ENCODE data around the gene PRRT1.

PRRT1 gene

DNA sequence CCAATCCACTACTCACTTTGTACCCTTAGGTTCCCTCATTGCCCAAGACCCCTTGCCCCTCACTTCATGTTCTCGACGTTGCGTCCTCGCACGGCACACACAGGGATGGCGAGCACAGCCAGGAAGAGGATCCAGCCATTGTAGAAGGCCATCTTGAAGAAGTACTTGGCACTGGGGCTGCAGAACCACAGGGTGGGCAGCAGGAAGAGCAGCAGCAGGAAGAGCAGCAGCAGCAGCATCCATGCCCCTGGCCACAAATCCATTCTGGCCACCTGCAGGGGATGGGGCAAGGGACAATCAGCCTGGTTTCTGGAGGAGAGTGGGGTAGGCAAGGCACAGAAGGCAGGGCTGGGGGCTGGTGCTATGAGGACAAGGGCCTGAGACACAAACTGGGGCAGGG, 19.5 kb upstream of the PRRT1 start:
- Histone ChIP-seq H3K4me1 (ENCODE audit: insufficient read depth, poor library complexity, severe bottlenecking) (peaks cover 1% of the 10 kb centered on the region), H3K27me3 (ENCODE audit: insufficient read depth, poor library complexity, severe bottlenecking) (no peaks in the 10 kb centered on the region), H3K9me3 (ENCODE audit: severe bottlenecking) (no peaks in the 10 kb centered on the region), H3K27ac (ENCODE audit: poor library complexity, severe bottlenecking) (no peak overlapping the region), H3K4me3 (ENCODE audit: severe bottlenecking) (no peak overlapping the region), H3K36me3 (ENCODE audit: low read depth) (peaks cover 37% of the 10 kb centered on the region)
- DNase-seq (ENCODE audit: low spot score), result no peak
- no peak for TF ChIP-seq CTCF (IDR thresholded peaks at IDR 0.05; ENCODE audit: poor library complexity, severe bottlenecking)
- ATAC-seq (ENCODE audit: low read depth), result no peak

- H3K27ac ChIP-seq (ENCODE audit: poor library complexity, severe bottlenecking), result no peak overlapping the region
- peaks cover 40% of the 10 kb centered on the region for H3K36me3 ChIP-seq (ENCODE audit: low read depth)
- H3K27me3 ChIP-seq (ENCODE audit: insufficient read depth, poor library complexity, severe bottlenecking), result no peaks in the 10 kb centered on the region
- no peak overlapping the region for H3K4me3 ChIP-seq (ENCODE audit: severe bottlenecking)
- DNase-seq (ENCODE audit: low spot score) (no peak), ATAC-seq (ENCODE audit: low read depth) (no peak)
- H3K9me3 ChIP-seq (ENCODE audit: severe bottlenecking), result no peaks in the 10 kb centered on the region
- no peaks in the 10 kb centered on the region for H3K4me1 ChIP-seq (ENCODE audit: insufficient read depth, poor library complexity, severe bottlenecking)
- no peak for TF ChIP-seq CTCF (IDR thresholded peaks at IDR 0.05; ENCODE audit: poor library complexity, severe bottlenecking)
Measured at GRCh38 chr6:32170294-32170693, 18.6 kb upstream of the PRRT1 start.

GRCh38 chr6:32168807-32169591, 17.3 kb upstream of the PRRT1 start:
- ATAC-seq (ENCODE audit: low read depth) (peak; percentile 20; the same call in 2 of the 3 replicates), DNase-seq (ENCODE audit: low spot score) (no peak)
- Histone ChIP-seq H3K27me3 (ENCODE audit: insufficient read depth, poor library complexity, severe bottlenecking) (no peaks in the 10 kb centered on the region), H3K27ac (ENCODE audit: poor library complexity, severe bottlenecking) (no peak overlapping the region), H3K36me3 (ENCODE audit: low read depth) (peaks cover 40% of the 10 kb centered on the region), H3K9me3 (ENCODE audit: severe bottlenecking) (no peaks in the 10 kb centered on the region), H3K4me1 (ENCODE audit: insufficient read depth, poor library complexity, severe bottlenecking) (no peaks in the 10 kb centered on the region), H3K4me3 (ENCODE audit: severe bottlenecking) (no peak overlapping the region)
- no peak for TF ChIP-seq CTCF (IDR thresholded peaks at IDR 0.05; ENCODE audit: poor library complexity, severe bottlenecking)

DNA sequence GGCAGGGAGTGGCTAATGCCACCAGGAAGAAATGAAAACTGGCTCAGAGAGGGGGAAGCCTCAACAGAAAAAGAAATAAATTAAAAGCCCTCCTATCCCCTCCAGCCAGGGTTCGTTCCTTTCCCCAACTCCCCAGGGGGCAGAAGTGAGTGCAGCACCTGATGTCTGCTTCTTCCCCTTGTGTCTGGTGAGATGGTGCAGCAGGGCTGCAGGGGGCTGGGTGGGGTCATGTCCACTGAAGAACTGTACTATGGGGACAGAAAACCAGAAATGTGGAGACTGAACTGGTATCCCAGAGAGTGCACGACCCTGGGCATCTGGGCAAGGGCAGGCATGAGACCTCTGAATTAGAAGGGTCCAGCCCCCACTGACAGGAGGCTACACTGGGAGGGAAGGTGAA, 16.6 kb upstream of the PRRT1 start:
- TF ChIP-seq CTCF (IDR thresholded peaks at IDR 0.05; ENCODE audit: poor library complexity, severe bottlenecking), result no peak
- no peaks in the 10 kb centered on the region for H3K27me3 ChIP-seq (ENCODE audit: insufficient read depth, poor library complexity, severe bottlenecking)
- H3K4me1 ChIP-seq (ENCODE audit: insufficient read depth, poor library complexity, severe bottlenecking), result no peaks in the 10 kb centered on the region
- H3K9me3 ChIP-seq (ENCODE audit: severe bottlenecking), result no peaks in the 10 kb centered on the region
- DNase-seq (ENCODE audit: low spot score) (no peak), ATAC-seq (ENCODE audit: low read depth) (no peak)
- H3K27ac ChIP-seq (ENCODE audit: poor library complexity, severe bottlenecking), result no peak overlapping the region
- peaks cover 43% of the 10 kb centered on the region for H3K36me3 ChIP-seq (ENCODE audit: low read depth)
- H3K4me3 ChIP-seq (ENCODE audit: severe bottlenecking), result no peak overlapping the region

DNA sequence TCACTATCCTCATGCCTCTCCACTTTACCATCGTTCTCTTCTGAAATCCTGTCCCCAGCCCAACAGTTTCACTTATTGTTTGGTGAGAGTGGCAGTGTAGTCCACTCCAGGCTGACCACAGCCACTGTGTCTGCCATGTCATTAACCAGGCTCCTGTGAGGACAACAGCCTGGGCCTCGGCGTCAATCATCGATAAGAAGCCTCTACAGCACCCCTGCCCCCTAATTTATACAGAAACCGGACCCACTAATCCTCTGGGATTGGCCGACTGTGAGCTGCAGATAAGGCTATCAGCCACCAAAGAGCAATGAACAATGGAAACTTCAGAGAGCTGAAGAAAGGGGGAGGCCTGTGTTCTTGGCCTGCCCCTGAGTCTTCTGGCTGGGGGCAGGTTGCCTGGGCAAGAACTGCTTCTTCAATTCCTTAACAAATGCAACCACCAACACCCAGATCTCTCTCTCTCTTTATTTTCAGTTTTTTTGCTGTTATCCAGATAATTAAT, 16.1 kb upstream of the PRRT1 start:
- Histone ChIP-seq H3K9me3 (ENCODE audit: severe bottlenecking) (no peaks in the 10 kb centered on the region), H3K36me3 (ENCODE audit: low read depth) (peaks cover 44% of the 10 kb centered on the region), H3K27ac (ENCODE audit: poor library complexity, severe bottlenecking) (no peak overlapping the region), H3K4me3 (ENCODE audit: severe bottlenecking) (no peak overlapping the region), H3K4me1 (ENCODE audit: insufficient read depth, poor library complexity, severe bottlenecking) (no peaks in the 10 kb centered on the region), H3K27me3 (ENCODE audit: insufficient read depth, poor library complexity, severe bottlenecking) (no peaks in the 10 kb centered on the region)
- no peak for ATAC-seq (ENCODE audit: low read depth)
- no peak for TF ChIP-seq CTCF (IDR thresholded peaks at IDR 0.05; ENCODE audit: poor library complexity, severe bottlenecking)
- DNase-seq (ENCODE audit: low spot score), result no peak
